Activated CD8-positive, alpha-beta memory T cell treated with anti-CD3 and anti-CD28 coated beads, Interleukin-2, amount 50 U/mL, for 24 hours (primary cell): Measurements from ENCODE around the gene AHCYL1.

Experiments used
- DNase-seq: peaks from one replicate; pipeline ENCODE4 v3.0.0-alpha.2; 2020; ENCODE audit errors: extremely low read depth

The AHCYL1 gene

GRCh38 chr1:109976762-109977161, 7.8 kb upstream of the AHCYL1 start:
- no peak for DNase-seq

GRCh38 chr1:109977225-109977624, 7.3 kb upstream of the AHCYL1 start:
- no peak for DNase-seq

DNA sequence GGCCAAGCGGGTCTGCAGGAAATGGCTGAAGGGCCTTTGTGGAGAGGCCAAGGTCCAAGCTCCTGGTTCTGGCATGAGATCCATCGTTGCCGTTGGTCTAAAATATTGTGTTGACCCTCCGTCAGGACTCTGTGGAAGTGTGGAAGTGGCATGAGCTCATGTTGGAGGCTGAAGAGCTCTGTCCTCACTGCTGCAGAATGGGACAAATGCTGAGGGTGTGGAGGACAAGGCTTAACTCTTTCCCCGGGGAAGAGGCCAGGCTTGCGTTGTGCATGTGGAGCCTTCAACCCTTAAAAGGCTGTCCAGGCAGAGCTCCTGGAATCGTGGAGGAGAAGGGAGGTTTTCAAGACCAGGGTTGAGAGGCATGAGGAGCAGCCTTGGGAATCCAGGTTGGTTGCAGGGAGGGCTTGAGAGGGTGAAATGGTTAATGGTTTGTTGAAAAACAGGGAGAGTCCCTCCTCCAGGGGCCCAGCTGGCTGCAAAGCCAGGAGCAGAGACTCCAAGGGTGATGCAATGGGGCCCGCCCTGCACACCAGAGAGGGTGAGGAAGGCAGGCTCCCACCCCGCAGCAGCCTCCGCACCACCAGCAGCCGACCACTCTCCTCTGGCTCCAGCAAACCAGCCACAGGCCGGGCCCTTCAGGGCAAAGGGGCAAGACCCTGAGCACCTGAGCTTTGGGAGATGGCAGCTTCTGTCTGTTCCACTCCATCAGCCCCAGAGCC, 6.7 kb upstream of the AHCYL1 start:
- DNase-seq, result no peak

- no peak for DNase-seq
Observed at GRCh38 chr1:109978761-109979488, 5.6 kb upstream of the AHCYL1 start.

GRCh38 chr1:109979489-109980091, 5.0 kb upstream of the AHCYL1 start:
- DNase-seq, result no peak

- DNase-seq, result no peak
Observed at GRCh38 chr1:109980324-109981003, 4.1 kb upstream of the AHCYL1 start.

GRCh38 chr1:109981004-109981335, 3.6 kb upstream of the AHCYL1 start:
- no peak for DNase-seq

- no peak for DNase-seq
Observed at GRCh38 chr1:109983380-109984189, 980 bp upstream of the AHCYL1 start.

DNA sequence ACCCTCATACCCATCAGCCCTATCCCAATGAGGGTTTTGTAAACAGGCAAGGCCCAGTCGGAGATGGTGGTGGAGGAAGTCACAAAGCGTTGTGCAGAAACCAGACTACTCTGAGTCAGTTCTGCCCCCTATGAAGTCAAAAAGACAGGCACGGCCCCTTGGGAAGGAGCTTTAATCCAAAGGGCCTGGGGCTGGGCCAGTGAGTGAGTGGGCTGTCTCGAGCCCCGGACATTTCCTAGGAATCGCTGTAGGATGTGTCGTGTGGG, 442 bp upstream of the AHCYL1 start:
- no peak for DNase-seq

DNA sequence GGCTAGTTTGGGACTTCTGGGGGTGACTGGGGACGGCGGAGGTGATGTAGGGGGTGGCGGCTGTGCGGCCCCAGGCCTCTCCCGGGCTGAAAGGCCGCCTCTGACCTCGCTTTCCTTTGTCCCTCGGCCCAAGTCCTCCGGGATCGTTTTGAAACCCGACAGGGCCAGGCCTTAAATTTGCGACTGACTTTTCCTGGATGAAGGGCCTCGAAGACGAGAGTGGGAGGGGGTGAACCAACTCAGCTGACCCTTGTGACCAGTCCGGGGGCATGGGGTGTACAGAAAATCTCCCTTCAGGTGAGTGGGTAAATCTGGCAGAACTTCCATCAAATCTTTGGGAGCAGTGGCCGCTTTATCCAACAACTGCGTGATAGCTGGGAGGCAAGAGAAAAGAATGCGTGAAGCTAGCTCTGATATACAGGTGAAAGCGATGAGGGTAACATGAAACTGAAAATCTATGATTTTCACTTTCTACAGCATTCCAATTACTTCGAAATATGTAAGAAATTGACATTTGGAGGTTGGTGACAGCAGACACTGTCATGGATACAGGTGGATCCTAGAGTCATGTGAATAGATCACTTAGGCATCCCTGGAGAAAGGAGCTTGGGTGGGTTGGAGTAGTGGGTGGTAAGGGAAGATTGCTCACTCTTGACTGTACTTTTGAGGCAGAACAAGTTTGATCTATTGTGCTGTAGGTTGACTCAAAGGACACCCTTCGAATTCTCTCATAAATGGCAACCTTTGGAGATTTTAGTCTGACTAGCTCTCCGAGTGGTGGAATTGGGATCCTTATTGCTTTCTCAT, 885 bp downstream of the AHCYL1 start:
- no peak for DNase-seq

DNA sequence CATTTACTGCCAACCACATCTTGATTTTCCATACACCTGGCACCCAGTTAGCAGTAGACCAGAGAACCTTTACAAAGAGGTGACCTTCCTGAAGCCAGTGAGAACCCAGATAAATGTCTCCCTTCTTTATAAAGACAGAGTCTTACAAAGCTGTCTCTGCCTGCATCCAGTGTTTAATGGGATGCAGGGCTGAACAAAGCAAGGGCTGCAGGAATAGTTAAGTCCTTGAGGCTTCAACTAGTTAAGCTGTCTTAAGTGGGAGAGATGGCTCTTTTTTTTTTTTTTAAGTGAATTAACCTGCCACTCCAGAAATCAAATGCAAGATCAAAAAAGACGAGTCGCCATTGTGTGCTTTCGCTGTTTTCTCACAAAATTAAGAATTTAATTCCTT, 1.5 kb downstream of the AHCYL1 start:
- no peak for DNase-seq

DNA sequence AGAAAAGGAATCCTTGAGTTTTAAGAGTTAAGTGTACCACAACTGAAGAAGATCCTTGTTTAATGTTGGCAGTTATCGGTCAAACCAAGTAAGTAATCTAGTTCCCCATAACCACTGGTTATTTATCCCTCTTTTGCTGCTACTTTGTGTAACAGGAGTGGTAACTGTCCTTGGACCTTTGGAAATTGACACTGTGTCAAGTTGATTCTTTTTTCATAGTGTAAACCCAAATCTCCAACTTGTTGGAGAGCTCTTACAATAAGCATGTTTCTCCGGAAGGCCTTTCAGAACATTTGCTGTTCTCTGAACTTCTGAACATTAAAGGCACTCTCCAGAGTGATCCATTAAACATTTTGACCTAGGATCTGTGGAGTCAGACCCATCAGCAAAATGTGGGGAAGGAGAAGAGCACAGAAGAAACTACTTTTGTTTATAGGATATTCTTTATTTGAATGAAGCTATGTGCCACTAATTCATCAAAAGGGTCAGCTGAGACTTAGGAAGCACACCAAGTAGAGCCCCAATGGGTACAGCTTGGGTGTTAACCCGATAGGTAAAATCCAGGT, 3.9 kb downstream of the AHCYL1 start:
- DNase-seq, result no peak

GRCh38 chr1:109989506-109990301, 5.1 kb downstream of the AHCYL1 start:
- DNase-seq, result no peak

DNA sequence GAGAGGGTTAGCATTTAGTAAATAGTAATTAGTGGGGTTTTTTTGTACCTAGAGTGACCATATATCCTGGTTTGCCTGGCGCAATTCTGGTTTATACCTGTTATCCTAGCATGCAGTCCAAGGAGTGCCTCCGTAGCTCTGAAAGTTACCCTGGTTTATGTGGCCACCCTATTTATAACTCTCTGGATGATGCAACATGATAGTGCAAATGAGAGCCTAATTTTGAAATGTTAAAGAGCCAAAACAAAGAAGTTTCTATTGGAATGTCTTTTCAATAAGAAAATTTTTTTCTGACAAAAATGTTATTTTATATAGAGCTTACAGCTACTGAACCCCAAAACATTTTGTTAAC, 5.7 kb downstream of the AHCYL1 start:
- no peak for DNase-seq

- DNase-seq, result no peak
Observed at GRCh38 chr1:109991400-109991925, 6.9 kb downstream of the AHCYL1 start.

GRCh38 chr1:109993885-109994284, 9.3 kb downstream of the AHCYL1 start:
- no peak for DNase-seq

DNA sequence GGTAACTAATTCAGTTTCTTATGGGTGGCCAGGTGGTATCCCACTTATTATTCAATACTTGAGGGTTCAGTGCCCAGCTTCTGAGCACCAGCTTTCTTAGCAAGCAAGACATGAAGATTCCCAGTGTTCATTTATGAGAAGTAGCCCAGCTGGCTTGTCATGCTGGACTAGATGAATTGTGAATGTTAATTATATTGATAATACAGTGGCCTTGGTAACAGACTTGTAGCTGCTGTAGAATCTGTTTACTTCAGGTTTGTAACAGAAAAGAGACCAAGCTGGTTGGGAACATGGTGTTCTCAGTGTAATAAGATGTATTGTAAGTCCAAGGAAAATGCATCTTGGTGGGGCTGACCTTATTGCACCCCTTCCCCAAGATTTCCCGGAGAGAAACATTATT, 10.1 kb downstream of the AHCYL1 start:
- DNase-seq, result no peak

GRCh38 chr1:109995536-109995935, 11.0 kb downstream of the AHCYL1 start:
- DNase-seq, result no peak

DNA sequence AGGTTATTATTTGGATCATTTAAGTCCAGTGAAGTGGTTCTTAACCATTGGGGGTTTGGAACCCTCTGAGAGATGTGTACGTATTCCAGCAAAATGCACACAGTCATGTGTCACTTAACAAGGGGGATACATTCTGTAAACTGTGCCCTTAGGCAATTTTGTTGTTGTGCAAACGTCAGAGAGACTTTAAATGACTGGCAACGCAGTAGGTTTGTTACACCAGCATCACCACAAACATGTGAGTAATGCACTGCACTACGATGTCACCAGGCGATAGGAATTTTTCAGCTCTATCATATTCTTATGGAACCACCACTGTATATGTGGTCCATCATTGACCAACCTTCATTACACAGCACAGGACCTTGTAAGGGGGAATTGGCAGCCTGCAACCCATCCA, 11.9 kb downstream of the AHCYL1 start:
- no peak for DNase-seq
